KOPT-K1 (cell line): ENCODE results near the gene HCRTR2.
"Not testable (repeated sequence)": the region's sequence is repeated elsewhere in the genome, so short reads cannot be mapped to it uniquely, and the experiment has no call there.

Experiments used
- H3K27ac ChIP-seq: fragments of 200-600 bp; sonication (generic); 2 replicates; pipeline ENCODE4 v1.5.1; 2016; ENCODE audit warnings: antibody characterized with exemption, mild to moderate bottlenecking, low read depth, low read length; ENCODE audit not compliant: poor library complexity, severe bottlenecking
- H3K36me3 ChIP-seq: fragments of 200-600 bp; sonication (generic); 2 replicates; pipeline ENCODE4 v1.5.1; 2017; ENCODE audit warnings: antibody characterized with exemption, mild to moderate bottlenecking, low read length, moderate library complexity; ENCODE audit not compliant: insufficient read depth
- H3K9me3 ChIP-seq: fragments of 200-600 bp; sonication (generic); 2 replicates; pipeline ENCODE4 v1.5.1; 2017; ENCODE audit warnings: antibody characterized with exemption, low read length, mild to moderate bottlenecking; ENCODE audit not compliant: insufficient read depth, poor library complexity, severe bottlenecking

The HCRTR2 gene

GRCh38 chr6:55276745-55277530 is 102.6 kb downstream of the HCRTR2 start:
- no peaks in the 10 kb centered on the region for H3K9me3 ChIP-seq
- no peak overlapping the region for H3K27ac ChIP-seq
- H3K36me3 ChIP-seq = no peaks in the 10 kb centered on the region

GRCh38 chr6:55277646-55278045 is 103.3 kb downstream of the HCRTR2 start:
- Histone ChIP-seq H3K27ac (no peak overlapping the region), H3K9me3 (no peaks in the 10 kb centered on the region), H3K36me3 (no peaks in the 10 kb centered on the region)

- Histone ChIP-seq H3K36me3 (no peaks in the 10 kb centered on the region), H3K9me3 (no peaks in the 10 kb centered on the region), H3K27ac (no peak overlapping the region)
Observed at GRCh38 chr6:55281215-55281614, 106.9 kb downstream of the HCRTR2 start.

GRCh38 chr6:55282115-55282514 is 107.8 kb downstream of the HCRTR2 start:
- Histone ChIP-seq H3K36me3 (no peaks in the 10 kb centered on the region), H3K9me3 (no peaks in the 10 kb centered on the region), H3K27ac (no peak overlapping the region)

GRCh38 chr6:55286824-55287223 is 112.5 kb downstream of the HCRTR2 start:
- H3K36me3 ChIP-seq = no peaks in the 10 kb centered on the region
- H3K27ac ChIP-seq = no peak overlapping the region
- H3K9me3 ChIP-seq = no peaks in the 10 kb centered on the region

- Histone ChIP-seq H3K36me3 (no peaks in the 10 kb centered on the region), H3K27ac (no peak overlapping the region), H3K9me3 (no peaks in the 10 kb centered on the region)
Observed at GRCh38 chr6:55290736-55291135, 116.4 kb downstream of the HCRTR2 start.

GRCh38 chr6:55293116-55293515 is 118.8 kb downstream of the HCRTR2 start:
- H3K9me3 ChIP-seq = no peaks in the 10 kb centered on the region
- H3K27ac ChIP-seq = no peak overlapping the region
- H3K36me3 ChIP-seq = no peaks in the 10 kb centered on the region

- not testable (repeated sequence) for H3K27ac ChIP-seq, H3K9me3 ChIP-seq, H3K36me3 ChIP-seq
Observed at GRCh38 chr6:55297214-55297613, 122.9 kb downstream of the HCRTR2 start.

- Histone ChIP-seq H3K27ac (no peak overlapping the region), H3K36me3 (no peaks in the 10 kb centered on the region), H3K9me3 (no peaks in the 10 kb centered on the region)
Observed at GRCh38 chr6:55299286-55299985, 125.1 kb downstream of the HCRTR2 start.

- Histone ChIP-seq H3K9me3 (no peaks in the 10 kb centered on the region), H3K36me3 (no peaks in the 10 kb centered on the region), H3K27ac (no peak overlapping the region)
Observed at GRCh38 chr6:55304747-55305146, 130.4 kb downstream of the HCRTR2 start.

GRCh38 chr6:55319961-55320695 is 145.8 kb downstream of the HCRTR2 start:
- Histone ChIP-seq H3K9me3 (no peaks in the 10 kb centered on the region), H3K27ac (no peak overlapping the region), H3K36me3 (no peaks in the 10 kb centered on the region)

GRCh38 chr6:55320696-55321086 is 146.4 kb downstream of the HCRTR2 start:
- H3K27ac ChIP-seq = no peak overlapping the region
- H3K9me3 ChIP-seq = no peaks in the 10 kb centered on the region
- no peaks in the 10 kb centered on the region for H3K36me3 ChIP-seq

- Histone ChIP-seq H3K36me3 (no peaks in the 10 kb centered on the region), H3K27ac (no peak within 1 kb of the TSS), H3K9me3 (no peaks in the 10 kb centered on the region)
Observed at GRCh38 chr6:55327169-55327568, 152.9 kb downstream of the HCRTR2 start, which contains the start of gene GFRAL. Gene GFRAL (plus strand): TSS chr6:55327469. CDS start chr6:55327555, 86 bp downstream.
